Measurements from ENCODE around the gene TEX2. TPM values are rescaled to one million over a fixed set of nuclear protein-coding genes. Genes with fewer than 3 reads are reported as not detected.
A peak's percentile ranks its signal among the peaks of the same experiment; 100 is the strongest.

TEX2 gene
- total and polyA plus RNA-seq, 2 of the 13 experiments (the other 11 are each of a cell fraction or from before 2014, with no cell fraction given): 21.4 to 37.7 TPM

- TF ChIP-seq, protein P1, sequence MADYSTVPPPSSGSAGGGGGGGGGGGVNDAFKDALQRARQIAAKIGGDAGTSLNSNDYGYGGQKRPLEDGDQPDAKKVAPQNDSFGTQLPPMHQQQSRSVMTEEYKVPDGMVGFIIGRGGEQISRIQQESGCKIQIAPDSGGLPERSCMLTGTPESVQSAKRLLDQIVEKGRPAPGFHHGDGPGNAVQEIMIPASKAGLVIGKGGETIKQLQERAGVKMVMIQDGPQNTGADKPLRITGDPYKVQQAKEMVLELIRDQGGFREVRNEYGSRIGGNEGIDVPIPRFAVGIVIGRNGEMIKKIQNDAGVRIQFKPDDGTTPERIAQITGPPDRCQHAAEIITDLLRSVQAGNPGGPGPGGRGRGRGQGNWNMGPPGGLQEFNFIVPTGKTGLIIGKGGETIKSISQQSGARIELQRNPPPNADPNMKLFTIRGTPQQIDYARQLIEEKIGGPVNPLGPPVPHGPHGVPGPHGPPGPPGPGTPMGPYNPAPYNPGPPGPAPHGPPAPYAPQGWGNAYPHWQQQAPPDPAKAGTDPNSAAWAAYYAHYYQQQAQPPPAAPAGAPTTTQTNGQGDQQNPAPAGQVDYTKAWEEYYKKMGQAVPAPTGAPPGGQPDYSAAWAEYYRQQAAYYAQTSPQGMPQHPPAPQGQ (CRISPR knock-in tag; IDR thresholded peaks at IDR 0.05; ENCODE audit: borderline replicate concordance): peak; percentile 88; the same call in 1 of the 2 replicates
- TF ChIP-seq ZFP36L2 (CRISPR knock-in tag; IDR thresholded peaks at IDR 0.05): no peak
- no peak for TF ChIP-seq ZNF260 (CRISPR knock-in tag; IDR thresholded peaks at IDR 0.05; ENCODE audit: borderline replicate concordance, low read depth)
- TF ChIP-seq, protein P2, sequence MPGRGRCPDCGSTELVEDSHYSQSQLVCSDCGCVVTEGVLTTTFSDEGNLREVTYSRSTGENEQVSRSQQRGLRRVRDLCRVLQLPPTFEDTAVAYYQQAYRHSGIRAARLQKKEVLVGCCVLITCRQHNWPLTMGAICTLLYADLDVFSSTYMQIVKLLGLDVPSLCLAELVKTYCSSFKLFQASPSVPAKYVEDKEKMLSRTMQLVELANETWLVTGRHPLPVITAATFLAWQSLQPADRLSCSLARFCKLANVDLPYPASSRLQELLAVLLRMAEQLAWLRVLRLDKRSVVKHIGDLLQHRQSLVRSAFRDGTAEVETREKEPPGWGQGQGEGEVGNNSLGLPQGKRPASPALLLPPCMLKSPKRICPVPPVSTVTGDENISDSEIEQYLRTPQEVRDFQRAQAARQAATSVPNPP (CRISPR knock-in tag; IDR thresholded peaks at IDR 0.05): peak; percentile 94; the same call in 1 of the 2 replicates
- TF ChIP-seq ZSCAN29 (CRISPR knock-in tag; conservative IDR thresholded peaks at IDR 0.05): peak; percentile 92
- no peak for TF ChIP-seq RBAK (CRISPR knock-in tag; IDR thresholded peaks at IDR 0.05)
- TF ChIP-seq FOSL2 (CRISPR knock-in tag; IDR thresholded peaks at IDR 0.05): peak; percentile 91
- peak; percentile 99 for TF ChIP-seq NFKBIZ (CRISPR knock-in tag; IDR thresholded peaks at IDR 0.05)
- TF ChIP-seq ZNF235 (CRISPR knock-in tag; IDR thresholded peaks at IDR 0.05; ENCODE audit: borderline replicate concordance): no peak
- TF ChIP-seq KDM3A (CRISPR knock-in tag; IDR thresholded peaks at IDR 0.05; ENCODE audit: low read depth): peak; percentile 87
- peak; percentile 99 for TF ChIP-seq MED1 (CRISPR knock-in tag; IDR thresholded peaks at IDR 0.05)
- 0 out of 2 replicates have a peak, but pooled peaks have one; percentile 86 for TF ChIP-seq SATB2 (CRISPR knock-in tag; IDR thresholded peaks at IDR 0.05)
- TF ChIP-seq SIN3A (IDR thresholded peaks at IDR 0.05; ENCODE audit: borderline replicate concordance, low read depth, low read length): 0 out of 2 replicates have a peak, but pooled peaks have one; percentile 47
- TF ChIP-seq MYC (CRISPR knock-in tag; IDR thresholded peaks at IDR 0.05; ENCODE audit: borderline replicate concordance): peak; percentile 90
- TF ChIP-seq, protein P3, sequence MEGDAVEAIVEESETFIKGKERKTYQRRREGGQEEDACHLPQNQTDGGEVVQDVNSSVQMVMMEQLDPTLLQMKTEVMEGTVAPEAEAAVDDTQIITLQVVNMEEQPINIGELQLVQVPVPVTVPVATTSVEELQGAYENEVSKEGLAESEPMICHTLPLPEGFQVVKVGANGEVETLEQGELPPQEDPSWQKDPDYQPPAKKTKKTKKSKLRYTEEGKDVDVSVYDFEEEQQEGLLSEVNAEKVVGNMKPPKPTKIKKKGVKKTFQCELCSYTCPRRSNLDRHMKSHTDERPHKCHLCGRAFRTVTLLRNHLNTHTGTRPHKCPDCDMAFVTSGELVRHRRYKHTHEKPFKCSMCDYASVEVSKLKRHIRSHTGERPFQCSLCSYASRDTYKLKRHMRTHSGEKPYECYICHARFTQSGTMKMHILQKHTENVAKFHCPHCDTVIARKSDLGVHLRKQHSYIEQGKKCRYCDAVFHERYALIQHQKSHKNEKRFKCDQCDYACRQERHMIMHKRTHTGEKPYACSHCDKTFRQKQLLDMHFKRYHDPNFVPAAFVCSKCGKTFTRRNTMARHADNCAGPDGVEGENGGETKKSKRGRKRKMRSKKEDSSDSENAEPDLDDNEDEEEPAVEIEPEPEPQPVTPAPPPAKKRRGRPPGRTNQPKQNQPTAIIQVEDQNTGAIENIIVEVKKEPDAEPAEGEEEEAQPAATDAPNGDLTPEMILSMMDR (CRISPR knock-in tag; IDR thresholded peaks at IDR 0.05): peak; percentile 52
- peak; percentile 82 for TF ChIP-seq ASH2L (IDR thresholded peaks at IDR 0.05; ENCODE audit: insufficient read length, low read depth, low read length)
- TF ChIP-seq SRY (CRISPR knock-in tag; IDR thresholded peaks at IDR 0.05): 0 out of 2 replicates have a peak, but pooled peaks have one; percentile 47
- peak; percentile 81 for TF ChIP-seq ZNF501 (CRISPR knock-in tag; IDR thresholded peaks at IDR 0.05)
- peak; percentile 70 for TF ChIP-seq JARID2 (CRISPR knock-in tag; IDR thresholded peaks at IDR 0.05; ENCODE audit: insufficient replicate concordance)
- no peak for TF ChIP-seq FOXA1 (IDR thresholded peaks at IDR 0.05)
- TF ChIP-seq FOXA1 (CRISPR knock-in tag; IDR thresholded peaks at IDR 0.05): peak; percentile 95
- no peak; the same call in 1 of the 2 replicates for TF ChIP-seq ZNF816 (CRISPR knock-in tag; IDR thresholded peaks at IDR 0.05; ENCODE audit: borderline replicate concordance)
- TF ChIP-seq SOX5 (CRISPR knock-in tag; IDR thresholded peaks at IDR 0.05; ENCODE audit: borderline replicate concordance): peak; percentile 99
- 0 out of 2 replicates have a peak, but pooled peaks have one; percentile 57 for TF ChIP-seq MAZ (IDR thresholded peaks at IDR 0.05; ENCODE audit: borderline replicate concordance, low read depth, low read length)
- TF ChIP-seq MAZ (CRISPR knock-in tag; IDR thresholded peaks at IDR 0.05; ENCODE audit: low read depth): peak; percentile 85
- peak; percentile 92 for TF ChIP-seq ZFP37 (CRISPR knock-in tag; IDR thresholded peaks at IDR 0.05; ENCODE audit: borderline replicate concordance)
Measured at GRCh38 chr17:64150237-64151015, 112.6 kb downstream of the TEX2 start (continued).

All from HepG2 (cell line).